ENCODE results near the gene PTPRA.
"Not testable (repeated sequence)": the region's sequence is repeated elsewhere in the genome, so short reads cannot be mapped to it uniquely, and the experiment has no call there.

The PTPRA gene

DNA sequence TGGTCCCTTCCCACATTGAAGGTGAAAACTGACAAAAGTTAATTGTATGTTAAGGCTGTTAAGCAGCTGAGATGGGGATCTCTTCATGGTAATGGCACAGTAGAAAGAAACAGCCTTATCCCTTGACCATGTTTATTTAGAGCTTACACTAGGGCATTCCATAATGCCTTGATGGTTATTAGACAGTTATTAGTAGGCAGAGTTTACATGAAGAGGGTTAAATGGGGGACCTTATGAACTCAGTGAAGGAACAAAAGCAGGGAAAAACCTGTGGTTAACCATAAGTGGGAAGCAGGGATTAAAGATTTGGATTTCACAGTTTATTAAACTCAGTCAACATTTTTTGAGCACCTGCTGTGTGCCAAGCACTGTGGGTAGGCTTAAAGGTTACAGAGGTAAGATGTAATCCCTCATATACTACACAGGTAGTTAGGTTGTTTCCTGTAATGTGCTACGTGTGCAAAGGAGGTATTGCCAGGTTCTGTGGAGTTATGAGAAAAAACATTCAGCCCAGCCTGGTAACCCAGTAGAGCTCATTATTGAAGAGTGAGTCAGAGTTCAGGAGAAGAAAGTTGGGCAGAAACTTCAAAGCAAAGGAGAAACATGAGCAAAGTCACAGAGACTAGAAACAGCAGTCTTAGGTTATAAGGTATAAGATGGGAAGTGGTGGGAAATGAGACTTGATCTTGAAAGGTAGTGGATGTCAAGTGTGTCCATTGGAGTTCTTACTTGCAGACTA is 137.9 kb downstream of the PTPRA start:
- DNase-seq = no peak

DNA sequence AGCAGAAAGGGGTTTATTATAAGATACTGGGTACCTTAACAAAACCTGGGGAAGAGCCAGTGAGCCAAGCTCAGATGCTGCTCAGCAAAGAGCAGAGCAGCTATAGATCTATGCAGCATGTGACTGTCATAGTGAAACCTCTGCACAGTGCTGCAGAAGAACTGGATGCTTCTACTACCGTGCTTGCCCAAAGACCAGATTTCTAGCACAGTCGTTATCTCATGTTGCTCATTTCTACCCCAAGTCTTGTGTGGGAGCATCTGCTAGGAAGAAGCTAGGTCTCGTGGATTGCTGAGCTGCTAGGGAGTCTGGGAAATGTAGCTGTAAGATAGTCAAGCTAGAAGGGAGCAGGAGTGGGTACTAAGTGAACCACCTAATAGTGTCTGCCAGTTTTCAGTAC is 138.5 kb downstream of the PTPRA start:
- no peak for DNase-seq

DNA sequence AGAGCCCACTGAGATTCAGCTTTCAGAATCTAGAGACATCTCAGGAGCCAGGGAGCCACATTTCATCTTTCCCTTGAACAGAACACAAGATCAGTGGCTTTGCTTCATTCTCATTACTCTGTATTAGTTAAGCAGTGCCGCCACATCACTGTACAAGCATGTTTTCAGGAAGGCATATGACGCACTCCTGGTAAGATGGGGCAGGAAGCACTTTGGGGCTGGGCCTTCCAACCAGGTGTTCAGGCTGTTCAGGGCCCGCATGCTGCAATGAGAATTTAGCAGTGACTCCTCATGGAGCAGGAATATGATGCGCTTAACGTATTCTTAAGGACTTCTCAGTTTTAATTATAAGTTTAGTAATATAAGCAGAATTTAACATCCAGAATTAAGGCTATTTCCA is 140.5 kb downstream of the PTPRA start:
- DNase-seq = no peak

DNA sequence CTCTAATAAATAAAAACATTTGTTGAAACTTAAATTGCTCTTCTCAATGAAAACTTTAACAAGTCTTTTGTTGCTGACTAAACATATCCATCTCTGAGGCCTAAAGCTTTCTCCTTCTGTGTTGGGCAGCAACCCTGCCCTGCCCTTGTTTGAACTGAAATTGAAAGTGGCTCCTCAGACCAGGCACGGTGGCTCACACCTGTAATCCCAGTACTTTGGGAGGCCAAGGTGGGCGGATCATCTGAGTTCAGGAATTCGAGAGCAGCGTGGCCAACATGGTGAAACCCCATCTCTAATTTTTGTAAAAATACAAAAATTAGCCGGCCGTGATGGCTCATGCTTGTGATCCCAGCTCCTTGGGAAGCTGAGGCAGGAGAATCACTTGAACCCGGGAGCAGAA is 140.9 kb downstream of the PTPRA start:
- DNase-seq = no peak

DNA sequence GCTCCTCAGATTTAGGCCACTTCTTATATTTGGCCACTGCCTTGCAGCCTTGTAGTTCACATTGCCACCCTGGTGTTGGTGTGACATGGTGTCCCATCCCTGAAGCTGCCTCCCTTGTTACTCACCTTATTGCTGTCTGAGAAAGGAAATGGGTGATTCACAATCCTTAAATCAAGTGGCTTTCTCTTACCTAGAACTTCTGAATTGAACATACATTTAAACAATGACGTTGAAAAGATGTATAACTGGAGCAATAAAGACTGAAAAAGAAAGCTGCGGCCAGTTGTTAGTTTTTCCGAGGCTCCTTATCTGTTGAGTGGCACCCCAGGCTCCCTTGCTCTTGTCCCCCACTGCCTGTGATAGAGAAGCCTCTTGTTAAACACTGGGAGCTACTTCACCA is 141.4 kb downstream of the PTPRA start:
- no peak for DNase-seq

DNA sequence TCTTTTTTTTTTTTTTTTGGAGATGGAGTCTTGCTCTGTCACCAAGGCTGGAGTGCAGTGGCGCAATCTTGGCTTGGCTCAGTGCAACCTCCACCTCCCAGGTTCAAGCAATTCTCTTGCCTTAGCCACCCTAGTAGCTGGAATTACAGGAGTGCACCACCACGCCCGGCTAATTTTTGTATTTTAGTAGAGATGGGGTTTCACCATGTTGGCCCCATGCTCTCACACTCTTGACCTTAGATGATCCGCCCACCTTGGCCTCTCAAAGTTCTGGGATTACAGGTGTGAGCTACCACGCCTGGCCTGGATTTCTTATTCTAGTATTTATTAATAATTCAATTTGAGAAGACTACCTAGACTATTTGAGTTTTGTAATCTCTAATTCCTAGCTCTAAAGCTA is 142.0 kb downstream of the PTPRA start:
- not testable (repeated sequence) for DNase-seq

DNA sequence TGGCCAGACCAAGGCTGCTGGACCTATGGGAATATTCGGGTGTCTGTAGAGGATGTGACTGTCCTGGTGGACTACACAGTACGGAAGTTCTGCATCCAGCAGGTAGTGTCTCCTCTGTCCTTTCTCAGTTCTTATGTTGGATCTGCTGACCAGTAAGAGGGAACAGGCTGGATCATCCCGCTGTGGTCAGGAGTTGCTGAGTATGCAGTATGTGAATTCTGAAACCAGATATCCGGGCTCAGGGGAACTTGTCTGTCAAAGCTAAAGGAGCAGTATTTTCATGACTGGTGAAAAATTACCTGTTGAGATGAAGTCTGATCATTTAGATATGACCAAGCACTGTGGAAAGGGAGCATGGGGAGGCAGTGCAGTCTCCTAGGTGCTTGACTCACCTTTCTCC is 148.0 kb downstream of the PTPRA start:
- no peak for DNase-seq

DNA sequence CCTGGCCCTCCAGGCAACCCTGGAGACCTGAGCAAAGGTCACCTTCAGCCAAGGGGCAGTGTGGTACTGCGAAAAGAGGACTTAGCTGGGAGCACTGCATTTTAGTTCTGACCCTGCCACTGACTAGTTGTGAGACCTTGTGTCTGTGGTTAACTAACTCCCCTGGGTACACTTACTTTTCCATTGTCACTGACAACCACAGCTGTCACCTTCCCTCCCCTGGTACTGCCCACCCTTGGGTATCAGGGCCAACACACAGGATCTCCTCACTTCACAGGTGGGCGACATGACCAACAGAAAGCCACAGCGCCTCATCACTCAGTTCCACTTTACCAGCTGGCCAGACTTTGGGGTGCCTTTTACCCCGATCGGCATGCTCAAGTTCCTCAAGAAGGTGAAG is 148.5 kb downstream of the PTPRA start:
- DNase-seq = no peak

DNA sequence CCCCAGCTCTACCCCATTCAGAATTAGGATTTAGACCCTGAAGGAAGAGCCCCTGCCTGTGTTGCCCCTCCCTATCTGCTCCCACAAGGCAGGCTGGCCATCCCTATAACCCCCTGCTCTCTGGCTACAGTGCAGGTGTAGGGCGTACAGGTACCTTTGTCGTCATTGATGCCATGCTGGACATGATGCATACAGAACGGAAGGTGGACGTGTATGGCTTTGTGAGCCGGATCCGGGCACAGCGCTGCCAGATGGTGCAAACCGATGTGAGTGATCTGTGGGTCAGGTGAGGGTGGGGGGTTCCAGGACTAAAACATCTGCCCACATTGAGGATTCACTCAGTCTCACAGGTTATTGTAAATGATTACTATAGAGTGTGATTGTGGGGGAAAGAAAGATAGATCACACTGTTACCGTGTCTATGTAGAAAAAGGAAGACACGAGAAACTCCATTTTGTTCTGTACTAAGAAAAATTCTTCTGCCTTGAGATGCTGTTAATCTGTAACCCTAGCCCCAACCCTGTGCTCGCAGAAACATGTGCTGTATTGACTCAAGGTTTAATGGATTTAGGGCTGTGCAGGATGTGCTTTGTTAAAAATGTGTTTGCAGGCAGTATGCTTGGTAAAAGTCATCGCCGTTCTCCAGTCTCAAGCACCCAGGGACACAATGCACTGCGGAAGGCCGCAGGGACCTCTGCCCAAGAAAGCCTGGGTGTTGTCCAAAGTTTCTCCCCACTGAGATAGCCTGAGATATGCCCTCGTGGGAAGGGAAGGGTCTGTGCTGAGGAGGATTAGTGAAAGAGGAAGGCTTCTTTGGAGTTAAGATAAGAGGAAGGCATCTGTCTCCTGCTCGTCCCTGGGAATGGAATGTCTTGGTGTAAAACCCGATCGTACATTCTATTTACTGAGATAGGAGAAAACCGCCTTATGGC is 149.5 kb downstream of the PTPRA start:
- DNase-seq = not testable (repeated sequence)

DNA sequence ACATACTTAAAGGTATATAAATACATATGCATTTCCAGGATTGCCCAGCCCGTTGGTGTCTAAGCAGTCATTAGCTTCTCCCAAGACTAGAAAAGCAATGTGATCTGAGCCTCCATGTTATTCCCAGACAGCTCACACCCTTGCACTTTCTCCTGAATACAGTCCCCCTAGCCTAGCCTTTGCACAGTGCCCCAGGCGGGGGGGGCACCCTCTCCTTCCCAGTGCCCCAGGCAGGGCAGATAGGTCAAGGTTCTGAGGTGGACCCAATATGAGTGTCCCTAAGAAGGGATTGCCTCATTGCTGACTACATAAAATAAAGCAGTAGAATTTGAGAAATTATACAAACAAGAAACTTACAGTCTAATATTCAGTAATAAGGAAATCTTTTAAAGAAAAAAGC is 154.7 kb downstream of the PTPRA start:
- no peak for DNase-seq

DNA sequence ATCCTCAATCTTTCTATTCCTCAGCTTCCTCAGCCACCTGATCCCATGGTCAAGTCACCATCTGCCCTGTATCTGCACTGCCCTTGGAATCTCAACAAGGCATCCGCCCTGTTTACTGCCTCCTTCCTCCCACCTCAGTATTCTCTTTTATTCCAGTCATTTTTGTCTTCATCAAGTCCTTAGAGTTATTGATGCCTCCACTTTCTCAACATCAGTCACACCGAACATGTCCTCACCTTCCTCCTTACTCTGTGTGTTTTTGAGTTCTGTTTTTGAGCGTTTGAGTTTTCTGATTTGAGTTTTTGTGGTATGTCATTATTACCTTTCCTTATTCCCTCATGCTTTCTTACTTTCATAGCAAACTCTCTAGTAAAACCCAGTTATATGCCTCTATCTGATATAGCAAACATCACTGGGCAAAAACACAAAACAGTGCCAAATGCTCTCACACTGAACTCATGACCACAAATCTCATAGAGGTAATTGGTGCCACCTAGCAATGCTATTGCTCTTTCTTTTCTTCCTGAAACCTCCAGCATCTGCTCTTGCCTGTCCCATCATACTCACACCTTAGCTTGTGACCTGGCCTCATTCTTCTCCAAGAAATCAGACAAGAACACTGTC is 158.4 kb downstream of the PTPRA start:
- DNase-seq = no peak

DNA sequence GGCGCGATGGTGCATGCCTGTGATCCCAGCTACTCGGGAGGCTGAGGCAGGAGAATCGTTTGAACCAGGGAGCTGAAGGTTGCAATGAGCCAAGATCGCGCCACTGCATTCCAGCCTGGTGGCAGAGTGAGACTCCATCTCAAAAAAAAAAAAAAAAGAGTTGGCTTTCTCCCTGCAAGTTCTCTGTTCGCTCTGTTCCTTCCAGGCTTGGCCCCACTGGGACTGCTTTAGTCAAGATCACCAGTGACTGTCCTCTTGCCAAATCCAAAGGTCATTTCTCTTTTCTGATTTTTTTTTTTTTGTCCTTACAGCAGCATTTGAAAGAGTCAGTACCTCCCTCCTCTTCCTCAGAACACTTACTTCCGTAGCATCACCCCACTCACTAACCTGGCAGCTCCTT is 159.3 kb downstream of the PTPRA start:
- no peak for DNase-seq

DNA sequence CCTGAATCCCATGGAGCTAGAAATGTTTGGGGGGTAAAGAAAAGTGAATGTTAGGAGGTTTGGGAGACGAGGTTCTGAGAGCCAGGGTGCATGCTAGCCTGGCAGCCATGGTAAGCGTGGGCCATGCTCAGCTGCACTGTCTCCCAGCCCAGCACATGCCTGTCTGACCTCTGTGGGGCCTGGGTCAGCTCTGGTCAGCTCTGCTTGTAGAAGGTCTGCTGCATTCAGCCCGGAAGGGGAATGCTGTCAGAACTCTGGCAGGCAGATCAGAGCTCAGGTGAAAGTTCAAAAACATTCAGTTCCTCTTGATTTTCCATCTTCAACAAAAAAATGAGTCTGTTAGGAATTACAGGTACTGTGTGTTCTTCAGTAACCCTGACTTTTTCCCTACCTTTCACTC is 164.4 kb downstream of the PTPRA start:
- DNase-seq = no peak

DNA sequence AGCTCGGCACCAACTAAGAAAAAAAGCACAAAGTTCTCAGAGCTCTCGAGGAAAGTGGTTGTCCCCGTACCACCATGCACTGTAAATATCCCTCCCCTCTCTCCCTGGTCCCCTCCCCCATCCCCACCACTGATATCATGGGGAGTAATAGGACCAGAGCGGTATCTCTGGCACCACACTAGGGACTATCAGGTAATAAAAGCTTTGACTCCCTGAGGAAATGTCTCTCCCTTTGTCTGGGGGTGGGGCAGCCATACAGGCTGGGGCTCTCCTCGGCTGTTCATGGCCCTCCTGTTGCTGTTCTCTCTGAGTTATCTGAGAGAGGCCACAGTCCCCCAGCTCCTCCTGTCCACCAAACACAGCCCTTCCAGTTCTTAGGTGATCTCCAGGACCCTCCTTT is 165.2 kb downstream of the PTPRA start:
- DNase-seq = no peak

DNA sequence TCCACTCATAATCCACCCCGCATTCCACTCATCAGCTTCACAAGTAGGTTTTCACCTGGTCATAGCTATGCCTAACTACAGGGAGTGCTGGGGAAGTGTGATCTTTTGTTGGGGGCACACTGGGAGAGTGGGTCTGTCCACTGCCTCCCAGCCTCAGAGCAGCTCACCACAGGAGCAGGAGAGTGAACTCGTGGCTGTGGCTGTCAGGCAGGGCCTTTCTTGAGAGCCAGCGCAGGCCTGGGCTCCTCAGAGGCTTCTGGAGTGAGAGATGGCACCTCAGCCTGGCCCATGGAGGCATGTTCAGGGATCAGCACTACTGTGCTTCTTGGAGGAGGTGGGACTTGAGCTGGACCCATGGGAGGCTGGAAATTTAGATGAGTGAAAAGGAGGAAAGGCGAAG is 166.1 kb downstream of the PTPRA start:
- no peak for DNase-seq

DNA sequence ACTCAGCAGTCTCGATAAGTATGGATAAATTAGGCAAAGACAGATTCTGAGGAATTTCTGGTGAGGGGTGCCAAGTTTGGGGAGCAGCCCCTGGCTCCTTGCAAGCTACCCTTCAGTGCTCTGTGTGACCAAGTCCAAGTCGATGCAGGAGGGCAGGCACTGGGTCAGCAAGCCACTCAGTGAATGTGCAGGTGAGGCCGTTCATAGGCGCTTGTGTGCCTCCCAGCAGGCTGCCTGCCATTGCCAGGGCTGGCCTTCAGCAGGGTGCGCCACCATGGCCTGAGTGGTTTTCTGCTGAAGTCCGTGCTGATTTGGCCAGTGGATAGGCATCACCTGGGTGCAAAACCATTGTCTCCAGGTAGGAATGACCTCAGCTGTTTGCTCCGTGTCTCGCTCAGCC is 166.8 kb downstream of the PTPRA start:
- DNase-seq = no peak

DNA sequence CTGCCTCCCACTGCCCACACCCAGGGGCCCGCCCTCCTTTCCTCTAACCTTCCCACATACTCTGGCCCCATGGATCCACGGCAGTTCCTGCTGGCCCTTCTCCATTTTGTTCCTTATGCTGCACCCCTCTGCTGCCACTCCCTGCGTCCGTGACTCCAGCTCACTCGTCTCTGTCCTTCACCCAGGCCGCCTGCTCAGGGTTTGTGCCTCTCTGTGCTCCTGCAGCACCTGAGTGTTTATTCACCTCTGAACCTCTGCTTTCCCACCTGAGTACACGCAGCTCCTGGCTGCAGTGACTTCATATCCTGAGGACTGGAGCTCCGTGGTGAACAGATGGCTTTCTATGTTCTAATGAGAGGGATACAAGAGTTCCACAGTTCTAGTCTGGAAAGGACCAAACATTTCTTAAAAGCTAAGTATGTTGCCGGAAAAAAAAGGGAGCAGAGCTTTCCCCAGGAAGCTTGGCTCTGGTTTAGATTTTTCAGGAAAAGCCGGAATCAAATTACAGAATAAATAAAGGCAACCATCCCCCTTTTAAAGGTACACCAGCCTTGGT is 168.7 kb downstream of the PTPRA start:
- no peak for DNase-seq

DNA sequence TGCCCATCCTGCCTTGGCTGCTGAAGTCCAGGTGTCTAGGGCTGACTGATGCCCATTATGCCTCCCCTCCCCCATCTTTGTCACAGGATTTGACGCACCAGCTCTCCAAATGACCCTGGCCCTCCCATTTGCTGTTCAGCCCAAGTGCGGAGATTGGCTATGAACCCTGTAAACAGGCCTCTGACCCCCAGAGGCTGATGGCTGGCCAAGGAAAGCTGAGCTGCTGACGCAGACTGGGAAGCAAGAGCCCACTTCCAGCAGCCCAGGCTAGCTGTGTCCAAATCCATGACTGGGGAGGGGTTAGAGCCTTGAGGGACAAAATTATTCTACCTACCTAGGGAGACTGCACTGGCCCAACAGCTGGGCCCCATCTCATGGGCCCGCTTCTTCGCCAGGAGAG is 169.3 kb downstream of the PTPRA start:
- no peak for DNase-seq

DNA sequence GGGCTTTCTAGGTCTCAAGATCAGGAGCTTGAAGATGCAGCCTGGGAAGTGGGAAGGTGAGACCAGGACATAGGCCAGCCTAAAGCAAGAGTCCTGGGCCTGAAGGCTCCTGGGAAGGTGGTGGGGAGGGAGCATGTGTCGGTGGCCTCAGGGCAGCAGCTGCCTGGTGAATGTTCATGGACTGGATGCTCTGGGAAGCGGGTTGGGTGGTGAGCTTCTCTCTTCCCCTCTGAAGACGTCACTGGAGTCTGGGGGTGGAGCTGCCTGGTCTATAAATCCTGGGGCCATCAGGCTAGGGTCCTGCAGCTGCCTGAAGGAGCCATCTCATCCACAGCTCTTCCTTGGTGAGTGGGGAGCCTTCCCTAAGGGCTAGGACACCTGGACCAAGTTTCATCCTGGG is 170.0 kb downstream of the PTPRA start, which contains the start of gene GNRH2:
TSS of gene GNRH2 (plus strand) at position 301 of the 400 bp plus-strand sequence. CDS start 793 bp downstream, outside the sequence.
- no peak for DNase-seq

DNA sequence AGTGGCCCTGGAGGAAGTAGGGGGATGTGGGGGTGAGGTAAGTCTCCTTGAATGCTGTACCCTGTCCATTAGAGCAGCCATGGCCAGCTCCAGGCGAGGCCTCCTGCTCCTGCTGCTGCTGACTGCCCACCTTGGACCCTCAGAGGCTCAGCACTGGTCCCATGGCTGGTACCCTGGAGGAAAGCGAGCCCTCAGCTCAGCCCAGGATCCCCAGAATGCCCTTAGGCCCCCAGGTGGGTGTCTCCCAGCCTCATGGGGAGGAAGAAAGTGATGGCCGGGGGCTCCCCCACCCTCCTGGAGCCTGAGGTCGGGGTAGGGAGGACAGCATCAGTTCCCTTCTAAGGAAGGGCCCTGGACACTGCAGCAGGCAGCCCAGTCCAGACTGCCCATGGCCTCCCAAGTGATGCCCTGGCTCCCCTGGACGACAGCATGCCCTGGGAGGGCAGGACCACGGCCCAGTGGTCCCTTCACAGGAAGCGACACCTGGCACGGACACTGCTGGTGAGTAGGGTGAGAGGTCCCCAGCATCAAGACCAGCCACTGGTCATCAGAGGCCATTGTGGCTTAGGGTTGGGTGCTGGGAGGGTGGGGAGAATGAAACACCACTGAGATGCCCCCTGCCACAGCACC is 171.2 kb downstream of the PTPRA start:
- DNase-seq = no peak

DNA sequence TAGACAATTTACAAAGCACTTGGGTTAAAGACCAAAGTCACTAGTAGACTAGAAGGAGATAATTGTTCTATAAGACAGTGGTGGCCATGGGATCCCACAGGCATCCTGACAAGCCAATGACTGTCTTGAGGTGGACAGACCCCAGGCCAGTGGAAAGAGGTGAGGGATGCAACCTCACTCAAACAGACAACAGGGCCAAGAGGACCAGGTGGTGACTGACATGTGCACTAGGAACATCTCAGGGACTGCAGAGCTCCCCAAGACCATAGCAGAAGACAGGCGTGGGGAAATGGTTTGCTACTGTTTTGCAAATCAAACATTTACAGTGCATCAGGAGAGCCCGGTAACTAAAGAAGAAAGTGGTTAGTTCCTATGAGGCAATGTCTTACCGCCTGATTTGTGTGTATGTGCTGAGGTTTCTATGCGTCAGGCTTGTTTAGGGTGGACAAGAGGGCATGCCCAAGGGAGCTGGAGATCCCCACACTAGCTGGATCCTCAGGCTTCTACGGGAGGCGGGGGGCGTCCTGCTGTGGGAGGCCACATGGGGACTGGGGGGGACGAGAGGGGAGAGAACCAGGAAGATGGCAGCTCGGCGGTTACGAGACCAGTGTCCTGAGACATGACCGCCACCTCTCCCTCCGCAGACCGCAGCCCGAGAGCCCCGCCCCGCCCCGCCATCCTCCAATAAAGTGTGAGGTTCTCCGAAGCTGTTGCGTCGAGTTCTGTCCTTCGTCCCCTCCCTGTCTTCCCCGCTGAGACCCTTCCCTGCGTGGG is 171.9 kb downstream of the PTPRA start:
- DNase-seq = peak; percentile 33
